Mononuclear cell (primary cell): ENCODE data around the gene CNGA2. TPM values are rescaled to one million over a fixed set of nuclear protein-coding genes. Genes with fewer than 3 reads are reported as not detected.

ENCODE experiments used
- H3K27me3 ChIP-seq: 2 replicates; pipeline ENCODE4 v1.6.0; 2011; ENCODE audit warnings: low read length, control low read depth; ENCODE audit not compliant: insufficient read depth
- H3K4me1 ChIP-seq: 2 replicates; pipeline ENCODE4 v1.5.1; 2011; ENCODE audit warnings: mild to moderate bottlenecking, low read length, control low read depth; ENCODE audit not compliant: insufficient read depth
- H3K4me3 ChIP-seq: 2 replicates; pipeline ENCODE4 v1.5.1; 2011; ENCODE audit warnings: mild to moderate bottlenecking, low read length, moderate library complexity
- H3K9me3 ChIP-seq: 2 replicates; pipeline ENCODE4 v1.5.1; 2011; ENCODE audit warnings: low read depth, mild to moderate bottlenecking, control low read depth, low read length
- total RNA-seq: library from RNA; depleted of rRNA; stranded (reverse); fragments of >200 nt; gene quantifications from one replicate; pipeline ENCODE4 v1.2.3, GENCODE V29; 2012

CNGA2 gene
- total RNA-seq, 1 donor: not detected

- Histone ChIP-seq H3K9me3 (no peaks in the 10 kb centered on the region), H3K27me3 (no peaks in the 10 kb centered on the region), H3K4me3 (no peak overlapping the region), H3K4me1 (no peaks in the 10 kb centered on the region)
Measured at GRCh38 chrX:151702741-151703340, 31.7 kb upstream of the CNGA2 start.

DNA sequence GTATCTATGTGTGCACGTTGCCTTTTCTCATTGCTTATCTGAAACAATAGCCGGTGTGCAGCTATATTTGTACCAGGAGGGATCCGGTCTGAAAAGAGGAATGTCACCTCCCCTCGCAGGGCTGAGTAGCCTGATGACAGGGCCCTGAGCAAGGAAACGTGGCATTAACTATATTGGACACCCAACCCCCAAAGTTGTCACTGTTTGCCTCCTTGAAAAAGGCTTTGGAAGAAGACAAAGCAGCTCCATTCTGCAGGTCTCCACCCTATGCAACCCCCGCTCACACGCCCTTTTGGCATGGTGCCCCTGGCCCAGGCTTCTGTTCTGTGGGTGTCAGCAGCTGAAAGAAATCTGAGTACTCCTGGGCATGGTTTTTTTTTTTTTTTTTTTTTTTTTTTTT, 31.1 kb upstream of the CNGA2 start:
- H3K9me3 ChIP-seq: no peaks in the 10 kb centered on the region
- H3K4me3 ChIP-seq: no peak overlapping the region
- no peaks in the 10 kb centered on the region for H3K27me3 ChIP-seq
- H3K4me1 ChIP-seq: no peaks in the 10 kb centered on the region

DNA sequence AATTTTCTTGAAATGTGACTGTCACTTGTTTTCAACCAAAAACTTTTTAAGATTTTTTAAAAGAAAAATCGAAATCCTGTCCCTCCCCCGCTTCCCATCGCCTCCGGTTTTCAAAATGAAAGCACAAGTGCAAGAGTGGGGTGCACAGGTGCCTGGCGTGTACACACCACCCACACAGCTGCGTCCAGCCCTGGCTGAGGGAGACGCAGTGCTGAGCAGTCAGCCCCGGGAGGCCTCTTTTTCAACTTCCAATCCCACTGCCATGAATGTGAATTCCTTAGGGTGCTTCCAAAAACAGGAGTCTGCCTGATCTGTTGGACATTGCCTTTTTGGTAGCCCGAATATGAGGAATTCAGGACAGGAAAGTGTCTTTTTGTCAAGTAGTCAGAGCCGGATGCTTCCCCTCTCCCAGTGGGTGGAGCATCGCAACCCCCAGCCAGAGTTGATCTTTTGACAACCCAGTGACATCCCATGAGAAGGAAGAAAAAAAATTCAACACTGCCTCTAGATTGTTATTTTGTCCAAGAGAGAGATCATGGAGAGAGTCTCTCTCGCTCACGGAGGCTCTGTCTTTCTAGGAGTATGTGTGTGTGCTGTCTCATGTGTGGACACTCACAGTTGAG, 30.4 kb upstream of the CNGA2 start:
- Histone ChIP-seq H3K4me1 (no peaks in the 10 kb centered on the region), H3K4me3 (no peak overlapping the region), H3K9me3 (no peaks in the 10 kb centered on the region), H3K27me3 (no peaks in the 10 kb centered on the region)

DNA sequence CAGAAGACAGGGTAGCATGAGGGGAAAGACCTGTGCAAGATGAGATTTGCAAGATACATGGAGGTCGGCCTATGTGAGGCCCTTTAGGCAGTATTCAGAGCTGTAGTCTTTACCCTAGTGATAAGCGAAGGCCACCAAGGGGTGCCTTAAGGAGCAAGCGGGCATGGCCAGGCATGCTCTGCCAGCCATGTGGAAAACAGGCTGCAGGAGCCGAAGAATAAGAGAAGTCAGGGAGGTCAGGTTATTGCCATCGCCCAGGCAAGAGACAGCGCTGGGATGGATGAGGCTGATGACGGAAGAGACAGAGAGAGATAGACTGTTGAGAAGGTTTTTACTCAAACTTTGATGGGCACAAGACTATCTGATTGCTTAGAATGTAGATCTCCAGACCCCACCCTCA, 25.7 kb upstream of the CNGA2 start:
- no peak overlapping the region for H3K4me3 ChIP-seq
- H3K27me3 ChIP-seq: no peaks in the 10 kb centered on the region
- no peaks in the 10 kb centered on the region for H3K9me3 ChIP-seq
- H3K4me1 ChIP-seq: no peaks in the 10 kb centered on the region

DNA sequence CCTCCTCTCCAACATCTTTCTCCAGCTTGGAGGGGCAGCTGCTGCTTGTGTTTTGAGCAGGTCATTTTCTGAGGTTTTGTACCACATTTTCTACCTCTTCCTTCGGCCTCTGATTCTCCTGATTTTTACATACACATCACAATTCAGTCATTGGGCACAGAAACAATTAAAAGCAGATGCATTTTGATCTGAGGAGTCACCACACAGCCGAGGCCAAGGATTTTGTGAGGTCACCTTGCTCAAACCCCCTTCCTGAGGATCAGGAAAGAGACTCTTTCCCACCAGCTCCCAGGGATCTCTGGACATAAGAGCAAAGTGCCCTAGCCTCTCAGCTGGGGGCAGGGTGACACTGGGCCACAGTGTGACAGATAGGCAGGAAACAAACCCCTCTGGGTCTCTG, 24.1 kb upstream of the CNGA2 start:
- no peaks in the 10 kb centered on the region for H3K27me3 ChIP-seq
- H3K9me3 ChIP-seq: no peaks in the 10 kb centered on the region
- no peaks in the 10 kb centered on the region for H3K4me1 ChIP-seq
- no peak overlapping the region for H3K4me3 ChIP-seq

DNA sequence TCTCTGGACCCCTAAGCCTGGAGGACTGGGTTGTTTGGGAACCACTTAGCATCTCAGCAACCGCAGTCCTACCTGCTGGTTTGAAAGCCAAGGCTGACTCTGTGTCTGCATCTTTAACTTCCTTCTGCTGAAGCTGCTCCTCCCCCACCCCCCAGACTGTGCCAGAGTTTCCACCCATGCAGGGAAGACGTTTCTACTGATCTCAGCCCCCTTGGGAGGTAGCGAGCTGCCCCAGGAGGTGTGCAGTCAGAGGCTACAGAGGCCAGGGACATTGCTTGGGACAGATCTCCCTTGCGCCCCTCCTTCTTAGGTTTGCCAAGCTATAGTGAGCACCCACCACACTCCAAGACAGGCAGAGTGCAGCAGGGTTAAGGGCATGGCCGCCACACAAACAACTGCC, 23.4 kb upstream of the CNGA2 start:
- H3K4me3 ChIP-seq: no peak overlapping the region
- H3K9me3 ChIP-seq: no peaks in the 10 kb centered on the region
- H3K27me3 ChIP-seq: no peaks in the 10 kb centered on the region

GRCh38 chrX:151711787-151712186, 22.8 kb upstream of the CNGA2 start:
- no peak overlapping the region for H3K4me3 ChIP-seq
- H3K4me1 ChIP-seq: no peaks in the 10 kb centered on the region
- no peaks in the 10 kb centered on the region for H3K9me3 ChIP-seq
- no peaks in the 10 kb centered on the region for H3K27me3 ChIP-seq

More for the DNA sequence above, 23.4 kb upstream of the CNGA2 start:
- H3K4me1 ChIP-seq: no peaks in the 10 kb centered on the region

DNA sequence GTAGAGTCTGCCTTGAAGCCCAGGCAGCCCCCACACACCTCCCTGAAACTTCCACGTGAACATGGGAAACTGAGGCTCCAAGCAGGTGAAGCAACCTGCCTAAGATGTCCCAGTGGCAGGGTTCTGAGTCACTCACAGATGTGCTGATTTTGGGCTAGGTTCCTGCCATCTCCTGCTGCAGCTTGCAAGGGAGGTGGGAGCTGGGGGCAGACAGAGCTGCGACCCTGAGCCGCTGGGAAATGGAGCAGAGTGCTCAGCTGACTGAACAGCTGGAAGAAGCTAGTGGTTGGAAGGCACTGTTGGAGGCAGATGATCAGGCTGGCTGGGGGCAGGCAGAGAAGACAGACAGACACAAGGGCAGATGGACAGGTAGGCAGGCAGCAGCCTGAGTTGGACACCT, 22.3 kb upstream of the CNGA2 start:
- Histone ChIP-seq H3K4me3 (no peak overlapping the region), H3K9me3 (no peaks in the 10 kb centered on the region), H3K27me3 (no peaks in the 10 kb centered on the region), H3K4me1 (no peaks in the 10 kb centered on the region)

DNA sequence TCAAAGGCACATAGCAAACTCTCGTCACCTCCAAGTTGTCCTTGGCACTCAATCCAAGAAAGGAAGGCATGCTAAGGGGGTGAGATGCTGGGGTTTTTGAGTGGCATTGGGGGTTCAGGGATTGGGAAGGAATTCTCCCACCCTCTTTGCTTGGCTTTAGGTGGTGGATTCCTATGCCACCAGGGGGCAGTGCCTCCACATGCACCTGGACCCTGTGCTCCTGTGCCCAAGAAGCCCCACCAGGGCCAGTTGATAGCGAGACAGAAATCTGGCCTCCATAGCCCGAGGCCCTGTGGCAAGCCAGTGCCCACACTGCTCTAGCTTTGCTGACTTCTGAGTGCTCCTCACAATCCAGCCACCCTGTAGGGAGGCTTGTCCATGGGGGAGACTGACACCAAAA, 20.7 kb upstream of the CNGA2 start:
- Histone ChIP-seq H3K27me3 (no peaks in the 10 kb centered on the region), H3K4me3 (no peak overlapping the region), H3K9me3 (no peaks in the 10 kb centered on the region), H3K4me1 (no peaks in the 10 kb centered on the region)

DNA sequence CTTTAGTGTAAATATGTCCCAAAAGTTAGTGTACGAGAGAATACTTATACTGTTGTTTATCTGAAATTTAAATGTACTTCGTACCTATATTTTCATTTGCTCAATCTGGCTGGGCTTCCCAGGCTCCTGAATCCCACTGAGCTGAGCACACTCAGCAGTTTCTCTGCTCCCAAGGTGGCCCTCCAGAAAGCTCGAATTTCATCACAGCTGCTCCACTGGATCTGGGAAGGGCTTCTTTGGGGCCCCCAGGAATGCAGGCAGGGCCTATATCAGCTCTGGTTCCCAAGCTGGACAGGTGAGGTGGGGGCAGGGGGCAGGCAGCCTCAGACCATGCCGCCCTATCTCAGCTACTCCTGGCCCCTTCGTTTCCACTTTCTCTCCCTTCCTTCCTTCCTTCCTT, 20.2 kb upstream of the CNGA2 start:
- Histone ChIP-seq H3K4me3 (no peak overlapping the region), H3K9me3 (no peaks in the 10 kb centered on the region)

DNA sequence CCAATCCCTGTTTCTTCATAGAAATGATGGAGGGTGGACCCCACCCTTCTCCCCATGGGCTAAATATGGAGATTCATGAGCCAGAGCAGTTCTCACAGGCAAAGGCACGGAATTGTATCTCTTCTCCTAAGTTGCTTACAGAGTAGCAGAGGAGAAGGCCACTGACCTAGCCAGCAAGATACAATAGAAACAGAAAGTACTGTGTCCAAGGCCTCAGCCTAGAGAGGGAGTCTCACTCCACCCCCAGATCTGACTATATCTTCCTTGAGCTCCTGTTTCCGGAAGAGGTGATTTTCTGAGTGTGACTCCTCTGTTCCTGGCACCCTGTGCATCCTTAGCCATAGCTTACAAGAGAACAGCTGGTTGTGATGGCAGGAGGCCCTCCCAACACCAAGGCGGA, 18.8 kb upstream of the CNGA2 start, which contains the start of gene FATE1:
TSS of gene FATE1 (plus strand) at position 284 of the 400 bp plus-strand sequence. CDS start at position 369, 85 bp downstream.
- no peaks in the 10 kb centered on the region for H3K9me3 ChIP-seq
- no peaks in the 10 kb centered on the region for H3K27me3 ChIP-seq
- H3K4me1 ChIP-seq: no peaks in the 10 kb centered on the region
- no peak within 1 kb of the TSS for H3K4me3 ChIP-seq

More for the DNA sequence above, 20.2 kb upstream of the CNGA2 start:
- Histone ChIP-seq H3K27me3 (no peaks in the 10 kb centered on the region), H3K4me1 (no peaks in the 10 kb centered on the region)

GRCh38 chrX:151722241-151722846, 12.2 kb upstream of the CNGA2 start:
- no peaks in the 10 kb centered on the region for H3K9me3 ChIP-seq
- H3K27me3 ChIP-seq: no peaks in the 10 kb centered on the region
- H3K4me1 ChIP-seq: no peaks in the 10 kb centered on the region
- H3K4me3 ChIP-seq: no peak overlapping the region

- Histone ChIP-seq H3K9me3 (no peaks in the 10 kb centered on the region), H3K27me3 (no peaks in the 10 kb centered on the region), H3K4me3 (no peak overlapping the region), H3K4me1 (no peaks in the 10 kb centered on the region)
Measured at GRCh38 chrX:151723156-151723760, 11.3 kb upstream of the CNGA2 start.

DNA sequence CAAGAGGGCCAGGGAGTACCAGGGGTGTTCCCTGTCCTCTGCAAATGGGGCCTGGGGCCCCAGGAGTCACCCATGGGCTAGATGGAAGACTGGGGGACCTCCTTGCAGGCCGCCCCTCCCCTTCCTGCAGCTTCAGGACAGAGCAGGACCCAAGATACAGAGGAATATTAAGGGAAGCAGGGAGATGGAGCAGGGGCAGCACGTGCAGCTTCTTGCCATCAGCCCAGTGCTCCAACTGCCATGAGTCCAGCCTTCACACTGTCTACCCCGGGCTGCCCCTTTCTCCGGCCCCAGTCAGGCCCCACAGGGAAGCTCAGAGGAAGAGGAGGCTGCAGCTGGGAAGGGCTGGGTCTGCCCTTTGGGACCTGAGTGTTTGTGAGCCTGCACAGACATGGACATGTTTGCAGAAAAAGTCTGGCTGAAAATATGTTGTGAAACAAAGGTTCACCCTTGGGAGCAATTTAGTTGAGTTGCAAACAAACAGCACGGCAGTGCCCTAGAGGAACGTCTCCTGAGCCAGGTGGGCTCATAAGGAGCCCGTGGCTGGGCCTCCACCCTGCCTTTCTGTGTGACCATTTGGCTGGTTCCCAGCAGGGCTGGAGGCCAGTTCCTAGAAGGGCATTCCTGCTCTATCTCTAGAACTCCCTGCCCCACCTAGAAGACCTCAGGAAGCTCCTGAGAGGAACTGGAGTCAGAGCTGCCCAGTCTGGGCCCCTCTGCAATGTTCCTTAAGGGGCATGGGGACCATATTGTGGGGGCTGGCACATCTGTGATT, 9.8 kb upstream of the CNGA2 start:
- H3K4me3 ChIP-seq: no peak overlapping the region
- H3K27me3 ChIP-seq: no peaks in the 10 kb centered on the region
- no peaks in the 10 kb centered on the region for H3K9me3 ChIP-seq
- no peaks in the 10 kb centered on the region for H3K4me1 ChIP-seq

GRCh38 chrX:151725338-151725614, 9.3 kb upstream of the CNGA2 start:
- H3K4me1 ChIP-seq: no peaks in the 10 kb centered on the region
- H3K27me3 ChIP-seq: no peaks in the 10 kb centered on the region
- H3K9me3 ChIP-seq: no peaks in the 10 kb centered on the region

More at GRCh38 chrX:151725338-151725614, 9.3 kb upstream of the CNGA2 start:
- no peak overlapping the region for H3K4me3 ChIP-seq
